GM18870 (cell line): ENCODE data around the gene LPCAT2.

Experiments used
- ATAC-seq: cut with Tn5 transposase; IDR thresholded peaks from one replicate; pipeline ENCODE4 v1.9.1; 2021; ENCODE audit warnings: moderate library complexity; ENCODE audit not compliant: unreplicated experiment

The LPCAT2 gene

GRCh38 chr16:55502801-55503366 is 6.0 kb upstream of the LPCAT2 start:
- ATAC-seq = no peak

GRCh38 chr16:55503726-55504550 is 4.9 kb upstream of the LPCAT2 start:
- no peak for ATAC-seq

- no peak for ATAC-seq
Measured at GRCh38 chr16:55505333-55506015, 3.4 kb upstream of the LPCAT2 start.

DNA sequence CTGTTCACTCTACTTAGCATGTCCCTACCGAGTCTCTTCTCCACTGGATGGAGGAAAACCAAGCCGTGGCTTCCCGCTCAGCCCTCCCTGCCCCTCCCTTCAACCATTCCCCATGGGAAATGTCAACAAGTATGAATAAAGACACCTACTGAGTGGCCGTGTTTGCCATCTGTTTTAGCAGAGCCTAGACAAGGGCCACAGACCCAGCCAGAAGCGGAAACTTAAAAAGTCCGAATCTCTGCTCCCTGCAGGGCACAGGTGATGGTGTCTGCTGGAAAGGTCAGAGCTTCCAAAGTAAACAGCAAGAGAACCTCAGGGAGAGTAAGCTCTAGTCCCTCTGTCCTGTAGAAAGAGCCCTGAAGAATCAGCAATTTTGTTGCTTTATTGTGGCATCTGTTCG is 2.8 kb upstream of the LPCAT2 start:
- no peak for ATAC-seq

DNA sequence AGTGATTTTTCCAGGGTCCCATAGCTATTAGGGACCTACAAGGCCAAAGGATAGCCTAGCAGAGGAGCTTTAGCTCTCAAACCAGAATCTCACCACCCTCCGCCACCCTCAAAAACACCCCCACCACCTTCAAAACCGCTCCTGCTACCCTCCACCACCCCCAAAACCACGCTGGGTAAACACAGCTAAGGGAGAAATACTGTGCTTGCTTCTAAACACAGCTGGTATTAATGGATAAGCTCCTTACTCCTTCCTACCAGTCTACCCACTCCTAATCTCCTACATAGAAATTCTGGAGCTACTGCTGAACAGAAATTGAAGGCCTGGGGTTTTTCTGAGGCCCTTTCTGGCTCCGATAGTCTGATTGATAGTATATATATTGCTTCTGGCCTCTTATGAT is 2.2 kb upstream of the LPCAT2 start:
- no peak for ATAC-seq

DNA sequence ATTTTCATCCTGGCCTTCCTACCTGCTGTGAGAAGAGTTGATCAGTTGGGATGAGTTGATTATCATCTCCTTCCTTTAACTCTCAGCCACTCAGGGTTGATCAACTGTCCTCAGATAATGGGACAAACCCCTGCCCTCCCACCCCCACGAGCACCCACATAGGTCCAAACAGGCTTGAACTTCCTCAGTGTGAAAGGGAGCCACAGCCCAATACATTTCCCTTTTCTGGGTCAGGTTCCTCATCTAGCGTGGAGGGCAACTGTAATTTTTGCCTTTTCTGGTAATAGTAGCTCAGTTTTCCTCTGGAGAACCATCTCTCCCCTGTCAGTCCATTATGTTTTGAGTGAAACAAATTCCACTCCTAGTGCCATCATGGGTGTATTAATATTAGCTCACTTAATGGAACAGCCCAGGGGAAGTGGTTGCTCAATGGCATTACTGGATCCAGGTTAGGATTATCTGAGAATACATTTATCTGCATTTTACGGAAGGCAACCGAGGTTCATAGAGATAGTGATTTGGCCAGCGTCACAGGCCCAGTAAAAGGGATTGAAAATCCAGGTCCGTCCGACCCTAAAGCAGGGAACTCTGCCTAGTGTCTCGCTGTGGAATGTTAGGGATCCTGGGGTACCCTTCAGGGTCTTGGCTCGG is 476 bp upstream of the LPCAT2 start:
- ATAC-seq = no peak

DNA sequence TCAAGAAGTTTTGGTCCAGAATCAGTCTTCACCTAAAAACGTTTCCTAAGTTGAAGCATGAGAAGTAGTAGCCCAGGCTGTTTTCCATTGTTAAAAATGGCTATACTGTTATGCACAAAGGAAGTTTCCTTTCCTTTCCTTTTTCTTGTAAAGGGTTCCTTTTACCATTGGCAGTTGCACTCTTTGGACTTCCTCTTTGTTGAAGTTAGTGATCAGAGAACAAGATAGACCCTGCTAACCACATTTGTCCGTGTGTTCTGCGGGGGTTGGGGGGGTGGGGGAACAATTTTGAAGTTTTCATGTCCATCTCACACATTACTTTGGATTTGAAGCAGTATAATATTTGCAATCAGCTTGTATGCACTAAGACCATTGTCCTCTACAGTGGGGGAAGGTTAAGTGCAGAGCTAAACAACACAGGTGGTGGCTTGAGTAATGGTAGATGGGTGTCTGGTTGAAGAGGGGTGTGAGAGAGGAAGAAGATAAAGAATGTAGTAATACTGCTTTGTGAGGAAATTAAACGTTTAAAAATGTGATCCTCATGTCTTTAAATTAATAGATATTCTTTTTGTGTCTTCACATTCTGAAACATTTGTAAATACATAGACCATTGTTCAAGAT is 1.4 kb downstream of the LPCAT2 start:
- no peak for ATAC-seq

DNA sequence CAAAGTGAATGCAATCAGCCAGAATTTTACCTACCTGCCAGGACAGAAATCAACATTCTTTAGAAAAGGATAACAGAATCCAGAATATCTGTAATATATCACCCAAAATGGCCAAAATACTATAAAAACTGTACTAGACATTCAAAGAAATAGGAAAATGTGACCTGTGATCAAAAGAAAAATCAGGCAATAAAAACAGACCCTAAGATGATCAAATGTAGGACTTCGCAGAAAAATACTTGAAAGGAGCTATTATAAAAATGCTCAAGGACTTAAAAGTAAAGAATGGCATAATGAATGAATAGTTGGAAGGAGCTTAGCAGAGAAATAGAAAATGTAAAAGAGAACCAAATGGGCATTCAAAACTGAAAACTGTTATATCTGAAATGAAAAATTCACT is 4.1 kb downstream of the LPCAT2 start:
- ATAC-seq = no peak

DNA sequence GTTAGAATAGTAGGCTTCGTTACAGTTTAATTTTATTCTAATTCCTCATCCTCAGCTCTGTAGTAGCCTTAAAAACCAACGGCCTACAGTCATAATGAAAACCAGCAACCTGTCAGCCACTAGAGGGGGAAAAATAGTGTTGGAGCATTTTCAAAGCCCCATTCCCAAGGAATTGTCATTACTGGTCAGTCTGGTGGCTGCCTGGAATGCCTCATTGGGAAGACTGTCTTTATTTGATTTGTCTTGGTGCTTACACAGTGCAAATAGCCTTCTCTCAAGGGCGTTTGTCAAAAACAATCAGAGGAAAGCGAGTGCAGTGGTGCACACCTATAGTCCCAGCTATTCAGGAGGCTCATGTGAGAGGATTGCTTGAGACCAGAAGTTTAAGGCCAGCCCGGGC is 4.7 kb downstream of the LPCAT2 start:
- no peak for ATAC-seq

- no peak for ATAC-seq
Measured at GRCh38 chr16:55515111-55515510, 6.2 kb downstream of the LPCAT2 start.

- no peak for ATAC-seq
Measured at GRCh38 chr16:55521792-55522191, 12.9 kb downstream of the LPCAT2 start.

DNA sequence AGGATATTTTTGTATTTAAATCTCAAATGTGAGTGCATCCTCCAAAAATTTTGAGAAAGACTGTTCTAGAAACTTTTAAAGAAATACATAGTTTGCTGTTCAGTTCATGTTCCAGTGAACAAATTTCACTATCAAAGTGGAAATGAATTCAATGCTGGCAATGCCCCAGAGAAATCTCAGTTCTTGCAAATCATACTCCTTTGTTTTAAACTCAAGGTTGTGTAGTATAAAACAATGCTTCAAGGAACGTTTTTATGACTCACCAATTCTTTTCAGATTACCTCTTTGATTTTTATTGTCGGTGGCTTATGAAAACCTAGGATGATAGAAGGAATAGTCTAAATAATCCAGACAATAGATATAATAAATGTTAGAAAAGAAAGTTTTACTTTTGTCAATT is 17.6 kb downstream of the LPCAT2 start:
- ATAC-seq = no peak

DNA sequence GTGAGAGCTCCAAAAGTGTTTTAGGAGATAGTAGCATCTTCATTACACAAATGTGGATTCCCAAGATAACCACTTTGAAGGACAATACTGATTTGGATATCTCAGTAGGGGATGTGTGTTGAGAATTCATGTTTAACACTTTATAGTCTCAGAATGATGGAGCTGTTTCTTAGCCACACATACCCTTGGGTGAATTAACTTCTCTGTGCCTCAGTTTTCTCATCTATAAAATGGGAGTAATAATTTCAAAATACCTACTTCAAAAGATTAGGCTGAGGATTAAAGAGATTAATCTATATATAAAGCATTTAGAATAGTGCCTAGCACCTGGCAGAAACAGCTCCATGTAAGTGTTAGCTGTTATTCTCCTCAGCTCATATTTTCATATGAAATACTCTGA is 19.0 kb downstream of the LPCAT2 start:
- no peak for ATAC-seq

GRCh38 chr16:55529018-55529417 is 20.1 kb downstream of the LPCAT2 start:
- no peak for ATAC-seq

- ATAC-seq = no peak
Measured at GRCh38 chr16:55530316-55530856, 21.5 kb downstream of the LPCAT2 start.

DNA sequence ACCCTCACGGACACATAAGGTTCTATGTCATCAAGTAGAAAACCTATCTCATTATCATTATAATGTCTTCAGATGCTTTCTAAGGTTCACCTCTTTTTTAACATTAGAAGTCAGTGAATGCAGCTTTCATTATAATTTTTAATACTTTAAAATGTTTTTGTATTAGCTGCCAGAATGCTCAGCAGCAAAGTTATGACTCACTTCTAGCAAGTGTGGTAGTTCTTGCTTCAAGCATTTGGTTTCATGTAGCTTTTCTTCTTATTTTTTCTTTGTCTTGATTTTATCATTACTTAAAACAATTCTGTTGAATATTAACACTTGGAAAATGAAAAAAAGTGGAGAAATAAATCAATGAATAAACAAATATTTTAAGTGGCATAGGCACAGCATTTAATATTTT is 23.4 kb downstream of the LPCAT2 start:
- no peak for ATAC-seq

DNA sequence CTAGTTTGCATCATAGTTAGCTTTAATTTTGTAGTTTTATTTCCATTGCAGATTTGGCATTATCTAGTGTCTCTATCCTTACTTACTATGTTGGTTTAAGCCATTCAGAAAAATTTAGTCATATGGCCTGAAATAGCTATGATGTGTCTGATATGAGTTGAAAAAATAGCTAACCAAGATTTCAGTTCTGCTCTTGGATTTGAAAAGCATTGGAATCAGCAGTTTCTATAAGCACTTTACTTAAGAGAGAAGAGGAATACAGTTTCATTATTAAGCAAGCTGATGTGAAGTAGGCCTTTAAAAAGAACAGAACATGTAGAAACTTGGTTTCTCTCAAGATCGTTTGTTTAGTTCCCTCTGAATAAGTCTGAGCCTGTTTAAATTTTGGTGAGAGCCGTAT is 25.9 kb downstream of the LPCAT2 start:
- no peak for ATAC-seq

DNA sequence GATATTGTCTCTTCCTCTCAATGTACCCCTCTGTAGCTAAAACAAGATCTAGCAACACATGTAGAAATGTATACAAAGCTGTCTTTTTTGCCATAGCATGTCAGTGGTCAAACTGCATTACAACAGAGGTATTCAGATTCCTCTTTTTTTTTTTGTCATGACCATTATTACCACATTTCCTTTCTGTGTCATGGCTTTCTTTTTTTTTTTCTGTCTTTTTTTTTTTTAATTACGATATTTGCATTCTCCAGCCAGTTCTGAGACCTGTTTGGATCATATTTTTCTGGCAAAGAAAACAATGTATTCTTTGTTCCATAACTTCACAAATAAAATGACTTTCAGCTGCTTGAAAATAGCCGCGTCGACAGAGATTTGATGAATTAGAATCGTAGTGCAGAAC is 30.2 kb downstream of the LPCAT2 start:
- ATAC-seq = no peak

- no peak for ATAC-seq
Measured at GRCh38 chr16:55539488-55539887, 30.6 kb downstream of the LPCAT2 start.

GRCh38 chr16:55540221-55540620 is 31.3 kb downstream of the LPCAT2 start:
- ATAC-seq = no peak

- no peak for ATAC-seq
Measured at GRCh38 chr16:55542459-55543082, 33.7 kb downstream of the LPCAT2 start.
